ENCODE results near the gene ADGRE1. TPM values are rescaled to one million over a fixed set of nuclear protein-coding genes. Genes with fewer than 3 reads are reported as not detected.

Gene ADGRE1
- total and polyA plus RNA-seq, 2 experiments from 2014 or later = not detected

DNA sequence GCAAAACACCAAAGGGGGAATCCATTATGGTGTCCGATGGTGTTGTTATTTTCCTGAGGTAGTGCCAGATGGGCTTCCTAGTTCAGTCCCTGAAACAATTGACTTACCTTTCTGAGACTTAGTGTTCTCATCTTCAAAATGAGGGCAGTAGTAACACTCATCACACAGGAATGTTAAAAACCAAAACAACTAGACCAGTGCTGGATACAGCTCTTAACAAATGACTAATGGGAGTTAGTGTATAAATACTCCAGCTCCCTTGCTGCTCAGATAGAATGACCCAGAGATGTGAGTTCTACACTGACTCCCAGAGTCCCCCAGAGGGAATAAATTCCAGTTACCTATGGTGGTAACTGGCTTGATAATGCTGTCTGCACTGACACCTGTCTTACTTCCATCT is 84.0 kb downstream of the ADGRE1 start (continued):
- TF ChIP-seq ZNF462 (CRISPR knock-in tag; IDR thresholded peaks at IDR 0.05) (no peak), POLR2AphosphoS5 (IDR thresholded peaks at IDR 0.05; ENCODE audit: low read depth) (no peak)
- TF ChIP-seq, protein P1, sequence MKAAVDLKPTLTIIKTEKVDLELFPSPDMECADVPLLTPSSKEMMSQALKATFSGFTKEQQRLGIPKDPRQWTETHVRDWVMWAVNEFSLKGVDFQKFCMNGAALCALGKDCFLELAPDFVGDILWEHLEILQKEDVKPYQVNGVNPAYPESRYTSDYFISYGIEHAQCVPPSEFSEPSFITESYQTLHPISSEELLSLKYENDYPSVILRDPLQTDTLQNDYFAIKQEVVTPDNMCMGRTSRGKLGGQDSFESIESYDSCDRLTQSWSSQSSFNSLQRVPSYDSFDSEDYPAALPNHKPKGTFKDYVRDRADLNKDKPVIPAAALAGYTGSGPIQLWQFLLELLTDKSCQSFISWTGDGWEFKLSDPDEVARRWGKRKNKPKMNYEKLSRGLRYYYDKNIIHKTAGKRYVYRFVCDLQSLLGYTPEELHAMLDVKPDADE (IDR thresholded peaks at IDR 0.05) = no peak

DNA sequence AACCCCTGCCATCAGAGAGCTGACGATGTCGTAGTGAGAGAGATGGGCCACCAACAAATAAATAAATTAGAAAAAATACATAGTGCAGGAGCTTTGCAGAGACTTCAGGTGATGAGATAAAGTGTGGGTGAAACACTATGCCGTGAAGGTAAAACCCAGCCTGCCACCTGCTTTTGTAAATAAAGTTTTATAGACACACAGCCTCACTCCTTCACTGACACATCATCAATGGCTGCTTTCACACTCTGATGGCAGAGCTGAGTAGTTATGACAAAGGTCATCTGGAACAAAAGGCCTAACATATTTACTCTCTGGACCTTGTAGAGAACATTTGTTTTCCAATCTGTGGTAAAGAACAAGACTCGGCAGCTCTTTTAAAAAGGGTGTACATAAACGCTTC is 88.8 kb downstream of the ADGRE1 start:
- no peak for DNase-seq (ENCODE audit: low spot score)
- Histone ChIP-seq H3K27me3 (ENCODE audit: insufficient read depth) (no peaks in the 10 kb centered on the region), H3K79me2 (replicated peaks; ENCODE audit: insufficient read depth) (no peaks in the 10 kb centered on the region), H2AFZ (no peak overlapping the region), H3K36me3 (ENCODE audit: insufficient read depth) (no peaks in the 10 kb centered on the region; the same call in 1 of the 2 replicates), H3F3A (replicated peaks; ENCODE audit: low read depth) (no peaks in the 10 kb centered on the region), H3K4me1 (ENCODE audit: insufficient read depth) (no peaks in the 10 kb centered on the region), H3K9me2 (ENCODE audit: insufficient read depth) (no peaks in the 10 kb centered on the region), H4K20me1 (replicated peaks; ENCODE audit: insufficient read depth) (no peaks in the 10 kb centered on the region), H3K27ac (ENCODE audit: low read depth) (no peak overlapping the region), H3K4me2 (no peak overlapping the region), H3K4me3 (no peak overlapping the region)
- no peaks in the 10 kb centered on the region for H3K27me3 Mint-ChIP-seq (ENCODE audit: insufficient read depth, low read depth, poor library complexity)
- TF ChIP-seq JUNB (IDR thresholded peaks at IDR 0.05; ENCODE audit: unreplicated experiment) (no peak), CTCF (conservative IDR thresholded peaks at IDR 0.05; ENCODE audit: low read depth in 2 of 2) (no peak), NANOG (IDR thresholded peaks at IDR 0.05; ENCODE audit: borderline replicate concordance) (no peak), EZH2 (IDR thresholded peaks at IDR 0.05; ENCODE audit: low read depth, unreplicated experiment) (no peak), STAT1 (IDR thresholded peaks at IDR 0.05; ENCODE audit: unreplicated experiment) (no peak), POLR2AphosphoS5 (IDR thresholded peaks at IDR 0.05; ENCODE audit: low read depth) (no peak), CREB1 (CRISPR knock-in tag; IDR thresholded peaks at IDR 0.05; ENCODE audit: low read depth) (no peak)
- TF ChIP-seq, protein P2, sequence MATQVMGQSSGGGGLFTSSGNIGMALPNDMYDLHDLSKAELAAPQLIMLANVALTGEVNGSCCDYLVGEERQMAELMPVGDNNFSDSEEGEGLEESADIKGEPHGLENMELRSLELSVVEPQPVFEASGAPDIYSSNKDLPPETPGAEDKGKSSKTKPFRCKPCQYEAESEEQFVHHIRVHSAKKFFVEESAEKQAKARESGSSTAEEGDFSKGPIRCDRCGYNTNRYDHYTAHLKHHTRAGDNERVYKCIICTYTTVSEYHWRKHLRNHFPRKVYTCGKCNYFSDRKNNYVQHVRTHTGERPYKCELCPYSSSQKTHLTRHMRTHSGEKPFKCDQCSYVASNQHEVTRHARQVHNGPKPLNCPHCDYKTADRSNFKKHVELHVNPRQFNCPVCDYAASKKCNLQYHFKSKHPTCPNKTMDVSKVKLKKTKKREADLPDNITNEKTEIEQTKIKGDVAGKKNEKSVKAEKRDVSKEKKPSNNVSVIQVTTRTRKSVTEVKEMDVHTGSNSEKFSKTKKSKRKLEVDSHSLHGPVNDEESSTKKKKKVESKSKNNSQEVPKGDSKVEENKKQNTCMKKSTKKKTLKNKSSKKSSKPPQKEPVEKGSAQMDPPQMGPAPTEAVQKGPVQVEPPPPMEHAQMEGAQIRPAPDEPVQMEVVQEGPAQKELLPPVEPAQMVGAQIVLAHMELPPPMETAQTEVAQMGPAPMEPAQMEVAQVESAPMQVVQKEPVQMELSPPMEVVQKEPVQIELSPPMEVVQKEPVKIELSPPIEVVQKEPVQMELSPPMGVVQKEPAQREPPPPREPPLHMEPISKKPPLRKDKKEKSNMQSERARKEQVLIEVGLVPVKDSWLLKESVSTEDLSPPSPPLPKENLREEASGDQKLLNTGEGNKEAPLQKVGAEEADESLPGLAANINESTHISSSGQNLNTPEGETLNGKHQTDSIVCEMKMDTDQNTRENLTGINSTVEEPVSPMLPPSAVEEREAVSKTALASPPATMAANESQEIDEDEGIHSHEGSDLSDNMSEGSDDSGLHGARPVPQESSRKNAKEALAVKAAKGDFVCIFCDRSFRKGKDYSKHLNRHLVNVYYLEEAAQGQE (IDR thresholded peaks at IDR 0.05; ENCODE audit: unreplicated experiment) = no peak
- TF ChIP-seq, protein P1 (IDR thresholded peaks at IDR 0.05) = no peak
- H3K4me3 Mint-ChIP-seq = no peak overlapping the region
- H3K4me1 Mint-ChIP-seq = no peaks in the 10 kb centered on the region
- no peak for ATAC-seq
- peaks cover 98% of the 10 kb centered on the region for H3K9me3 Mint-ChIP-seq
- H3K36me3 Mint-ChIP-seq (ENCODE audit: low read depth) = peaks cover 26% of the 10 kb centered on the region; the same call in 2 of the 3 replicates
- H3K27ac Mint-ChIP-seq = no peak overlapping the region

All from GM23338 (cell line).